ENCODE measurements around the gene RABAC1.
"Not testable (repeated sequence)": the region's sequence is repeated elsewhere in the genome, so short reads cannot be mapped to it uniquely, and the experiment has no call there.

The RABAC1 gene

DNA sequence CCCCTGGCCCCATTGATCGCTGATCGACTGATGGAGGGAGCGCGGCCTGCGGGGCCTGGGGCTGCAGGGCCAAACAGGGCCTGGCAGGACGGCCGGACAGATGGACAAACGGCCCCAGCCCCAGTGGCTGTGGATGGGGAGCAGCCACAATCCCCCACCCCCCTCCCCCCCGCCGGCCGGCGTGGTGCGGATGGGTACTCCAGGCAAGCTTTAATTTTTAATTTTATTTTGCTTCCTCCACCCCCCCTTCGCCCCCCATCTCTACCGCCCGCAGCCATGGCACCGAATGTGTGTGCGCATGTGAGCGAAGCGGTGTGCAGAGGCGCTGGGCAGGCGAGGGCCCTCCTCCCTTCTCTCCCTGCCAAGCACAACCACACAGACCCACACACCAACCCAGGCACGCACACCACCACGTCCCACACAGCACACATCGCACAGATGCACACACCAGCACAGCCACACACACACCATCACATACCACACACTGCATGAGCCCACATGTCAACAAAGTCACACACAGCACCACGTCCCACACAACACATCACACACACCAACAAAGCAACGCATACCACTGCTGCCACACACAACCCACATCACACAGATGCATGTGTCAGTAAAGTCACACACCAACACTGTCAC is 43.2 kb downstream of the RABAC1 start:
- H3K4me3 ChIP-seq (ENCODE audit: low read depth, low read length), result no peak overlapping the region
- TF ChIP-seq, protein P1, sequence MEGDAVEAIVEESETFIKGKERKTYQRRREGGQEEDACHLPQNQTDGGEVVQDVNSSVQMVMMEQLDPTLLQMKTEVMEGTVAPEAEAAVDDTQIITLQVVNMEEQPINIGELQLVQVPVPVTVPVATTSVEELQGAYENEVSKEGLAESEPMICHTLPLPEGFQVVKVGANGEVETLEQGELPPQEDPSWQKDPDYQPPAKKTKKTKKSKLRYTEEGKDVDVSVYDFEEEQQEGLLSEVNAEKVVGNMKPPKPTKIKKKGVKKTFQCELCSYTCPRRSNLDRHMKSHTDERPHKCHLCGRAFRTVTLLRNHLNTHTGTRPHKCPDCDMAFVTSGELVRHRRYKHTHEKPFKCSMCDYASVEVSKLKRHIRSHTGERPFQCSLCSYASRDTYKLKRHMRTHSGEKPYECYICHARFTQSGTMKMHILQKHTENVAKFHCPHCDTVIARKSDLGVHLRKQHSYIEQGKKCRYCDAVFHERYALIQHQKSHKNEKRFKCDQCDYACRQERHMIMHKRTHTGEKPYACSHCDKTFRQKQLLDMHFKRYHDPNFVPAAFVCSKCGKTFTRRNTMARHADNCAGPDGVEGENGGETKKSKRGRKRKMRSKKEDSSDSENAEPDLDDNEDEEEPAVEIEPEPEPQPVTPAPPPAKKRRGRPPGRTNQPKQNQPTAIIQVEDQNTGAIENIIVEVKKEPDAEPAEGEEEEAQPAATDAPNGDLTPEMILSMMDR (IDR thresholded peaks at IDR 0.05; ENCODE audit: borderline replicate concordance, insufficient read depth, low read depth, low read length), result no peak

DNA sequence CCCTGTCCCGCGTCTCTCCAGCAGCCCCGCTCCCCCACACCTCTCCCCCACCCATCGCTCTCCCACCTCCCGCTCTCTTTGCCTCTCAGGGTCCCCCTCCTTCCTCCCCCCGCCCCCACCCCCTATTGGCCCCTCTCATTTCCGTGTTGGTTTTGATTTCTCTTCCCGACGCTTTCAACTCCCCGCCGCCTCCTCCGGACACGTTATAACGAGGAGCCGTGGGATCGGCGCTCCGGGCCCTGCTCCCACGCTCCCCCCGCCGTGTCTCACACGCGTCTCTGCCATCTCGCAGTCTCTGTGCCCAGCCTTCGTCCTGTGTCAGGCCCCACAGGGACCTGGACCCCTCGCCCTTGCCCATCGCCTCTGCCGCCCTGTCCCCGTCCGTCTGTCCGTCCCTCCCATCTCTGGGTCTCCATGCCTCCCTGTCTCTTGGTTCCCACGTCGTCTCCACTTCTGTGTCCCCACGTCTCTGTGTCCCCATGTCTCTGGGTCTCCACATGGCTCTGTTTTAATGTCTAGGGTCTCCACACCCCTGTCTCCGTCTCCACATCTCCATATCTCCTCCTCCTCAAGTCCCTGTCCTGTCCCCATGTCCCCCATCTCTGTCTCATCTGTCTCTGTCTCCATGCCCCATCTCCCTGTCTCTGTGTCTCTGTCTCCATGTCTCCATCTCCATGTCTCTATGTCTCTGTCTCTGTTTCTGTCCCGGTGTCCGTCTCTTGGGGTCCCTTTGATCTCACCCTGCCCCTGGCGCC is 43.9 kb downstream of the RABAC1 start:
- TF ChIP-seq, protein P1 (IDR thresholded peaks at IDR 0.05; ENCODE audit: borderline replicate concordance, insufficient read depth, low read depth, low read length), result no peak
- no peak overlapping the region for H3K4me3 ChIP-seq (ENCODE audit: low read depth, low read length)

DNA sequence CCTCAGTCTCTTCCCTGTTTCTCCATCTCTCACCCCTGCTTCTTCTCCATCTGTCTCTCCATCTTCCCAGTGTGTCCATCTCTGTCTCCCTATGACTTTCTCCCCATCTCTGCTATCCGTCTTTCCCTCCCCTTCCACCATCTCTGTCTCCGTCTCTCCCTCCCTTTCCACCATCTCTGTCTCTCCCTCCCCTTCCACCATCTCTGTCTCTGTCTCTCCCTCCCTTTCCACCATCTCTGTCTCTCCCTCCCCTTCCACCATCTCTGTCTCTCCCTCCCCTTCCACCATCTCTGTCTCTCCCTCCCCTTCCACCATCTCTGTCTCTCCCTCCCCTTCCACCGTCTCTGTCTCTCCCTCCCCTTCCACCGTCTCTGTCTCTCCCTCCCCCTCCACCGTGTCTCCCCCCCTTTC is 44.7 kb downstream of the RABAC1 start:
- not testable (repeated sequence) for H3K4me3 ChIP-seq (ENCODE audit: low read depth, low read length)

DNA sequence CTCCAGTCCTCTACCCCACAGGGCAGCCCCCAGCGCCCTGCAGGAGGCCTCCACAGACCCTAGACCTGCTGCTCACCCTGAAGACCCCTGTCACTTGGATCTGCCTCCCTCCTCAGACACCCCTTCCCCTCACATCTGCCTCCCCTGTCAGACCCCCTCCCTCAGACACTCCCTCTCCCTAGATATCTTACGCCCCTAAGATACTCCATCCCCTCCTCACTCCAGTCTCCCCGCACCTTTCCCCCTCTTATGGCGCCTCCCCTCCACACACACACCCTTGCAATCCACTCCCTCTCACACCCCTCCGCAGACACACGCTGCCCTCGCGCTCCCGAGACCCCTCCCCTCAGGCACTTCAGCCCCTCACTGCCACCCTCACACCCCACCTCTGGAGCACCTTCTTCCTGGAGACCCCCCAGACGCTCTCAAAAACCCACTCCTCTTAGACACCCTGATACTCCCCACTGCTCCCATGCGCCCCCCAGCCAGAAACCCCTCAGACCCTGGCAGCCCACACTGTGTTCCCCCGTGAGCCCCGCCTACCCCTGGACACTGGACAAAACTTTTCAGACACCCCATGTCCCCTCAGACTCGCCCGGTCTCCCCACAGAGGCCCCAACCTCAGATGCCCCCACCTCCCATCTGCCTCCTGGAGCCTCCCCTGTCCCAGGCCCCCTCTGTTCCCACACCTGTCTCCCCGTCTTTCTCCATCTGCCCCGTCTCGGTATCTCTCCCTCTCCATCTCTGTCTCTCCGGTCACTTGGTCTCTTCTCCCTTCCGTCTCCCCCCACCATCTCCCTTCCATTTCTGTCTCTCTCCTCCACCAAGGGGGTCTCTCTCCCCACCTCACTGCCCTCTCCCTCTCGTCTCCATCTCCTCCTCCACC is 45.3 kb downstream of the RABAC1 start:
- TF ChIP-seq, protein P1 (IDR thresholded peaks at IDR 0.05; ENCODE audit: borderline replicate concordance, insufficient read depth, low read depth, low read length), result no peak
- H3K4me3 ChIP-seq (ENCODE audit: low read depth, low read length), result no peak overlapping the region

DNA sequence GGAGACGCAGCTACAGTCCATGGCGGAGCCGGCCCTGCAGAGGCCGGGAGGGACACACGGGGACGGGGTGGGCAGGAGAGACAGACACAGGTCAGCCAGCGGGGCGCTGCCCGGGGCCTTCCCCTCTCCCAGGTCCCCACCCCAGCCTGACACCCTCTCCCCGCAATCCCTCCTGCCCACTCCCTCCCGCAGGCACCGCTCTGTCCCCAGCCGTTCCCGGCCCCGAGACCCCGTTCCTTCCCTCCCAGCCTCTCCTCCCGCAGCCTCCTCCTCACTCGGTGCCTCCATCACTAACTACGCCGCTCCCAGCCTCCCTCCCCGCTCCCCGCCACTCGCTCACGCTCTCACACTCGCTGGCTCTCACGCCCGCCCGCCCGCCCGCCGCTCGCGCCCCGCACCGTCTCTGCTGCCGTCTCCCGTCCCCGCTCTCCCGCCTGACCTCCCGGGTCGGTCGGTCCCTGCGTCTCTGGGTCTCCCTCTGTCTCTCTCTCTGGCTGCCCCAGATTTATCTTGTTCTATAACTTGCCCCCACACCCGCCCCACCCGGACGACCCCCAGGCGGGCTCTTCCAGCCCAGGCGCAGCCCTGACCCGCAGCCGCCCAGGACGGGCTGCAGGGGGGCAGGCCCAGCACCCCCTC is 46.1 kb downstream of the RABAC1 start:
- TF ChIP-seq, protein P1 (IDR thresholded peaks at IDR 0.05; ENCODE audit: borderline replicate concordance, insufficient read depth, low read depth, low read length), result no peak
- no peak overlapping the region for H3K4me3 ChIP-seq (ENCODE audit: low read depth, low read length)

DNA sequence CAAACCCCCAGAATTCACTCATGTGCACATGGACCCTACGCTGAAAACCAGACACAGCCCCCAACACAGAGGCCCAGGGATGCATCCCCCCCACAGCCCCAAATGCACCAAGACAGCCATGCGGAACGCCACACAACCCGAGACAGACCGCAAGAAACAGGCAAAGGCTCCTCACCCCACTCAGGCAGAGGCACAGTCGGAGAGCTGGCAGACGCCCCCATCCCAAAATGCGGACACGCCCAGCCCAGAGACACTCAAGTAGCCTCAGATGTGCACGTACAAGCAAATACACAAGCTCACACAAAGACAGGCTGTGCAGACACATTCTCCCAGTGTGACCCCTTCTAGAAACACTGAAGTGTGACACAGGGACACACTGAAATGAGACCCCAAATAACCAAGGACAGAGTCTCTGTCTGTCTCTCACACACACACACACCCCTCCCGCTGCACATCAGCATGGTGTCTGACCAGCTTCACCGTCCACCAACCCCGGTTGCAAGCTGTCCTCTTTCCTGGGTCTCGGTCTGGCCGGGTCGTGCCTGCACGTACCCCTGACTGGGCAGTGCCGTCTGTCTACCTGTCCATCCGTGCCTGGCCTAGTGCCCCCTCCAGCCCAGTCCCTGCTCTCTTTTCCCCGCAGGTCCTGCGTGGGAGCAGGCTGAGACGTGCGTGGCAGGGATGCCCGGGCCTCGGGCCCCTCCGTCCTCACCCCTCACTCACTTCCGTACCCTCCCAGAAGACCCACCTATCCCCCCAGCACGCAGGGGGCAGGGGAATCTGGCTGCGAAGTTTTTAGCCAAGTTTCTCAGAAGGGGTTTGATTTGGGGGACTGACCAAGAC is 47.0 kb downstream of the RABAC1 start:
- H3K4me3 ChIP-seq (ENCODE audit: low read depth, low read length), result no peak overlapping the region
- TF ChIP-seq, protein P1 (IDR thresholded peaks at IDR 0.05; ENCODE audit: borderline replicate concordance, insufficient read depth, low read depth, low read length), result no peak
